Nephron (organoid): ENCODE data around the gene ACOX1.
A peak's percentile ranks its signal among the peaks of the same experiment; 100 is the strongest.
"Not testable (repeated sequence)": the region's sequence is repeated elsewhere in the genome, so short reads cannot be mapped to it uniquely, and the experiment has no call there.

ENCODE experiments used
- H3K27ac Mint-ChIP-seq, 3 experiments: 2 replicates each; pipeline ENCODE4 v1.8.0; 2020; ENCODE audit warnings: mixed read lengths in 3 of 3, mild to moderate bottlenecking in 2 of 3, moderate library complexity in 1 of 3
- H3K27me3 Mint-ChIP-seq: 2 replicates; pipeline ENCODE4 v1.8.0; 2021; ENCODE audit warnings: low read depth, mild to moderate bottlenecking, moderate library complexity, mixed read lengths
- H3K36me3 Mint-ChIP-seq: 2 replicates; pipeline ENCODE4 v1.8.0; 2020; ENCODE audit warnings: low read depth, mixed read lengths
- H3K4me1 Mint-ChIP-seq: 2 replicates; pipeline ENCODE4 v1.8.0; 2020; ENCODE audit warnings: mixed read lengths
- H3K4me3 Mint-ChIP-seq, 3 experiments: 2 replicates each; pipeline ENCODE4 v1.8.0; 2020; ENCODE audit warnings: mild to moderate bottlenecking in 3 of 3, mixed read lengths in 3 of 3, moderate library complexity in 2 of 3
- H3K9me3 Mint-ChIP-seq: 2 replicates; pipeline ENCODE4 v1.8.0; 2020; ENCODE audit warnings: mixed read lengths
- TF ChIP-seq, protein P1 (sequence below), 3 experiments: fragments of 200-600 bp; sonication (generic); IDR thresholded peaks; one replicate each; pipeline ENCODE4 v1.5.0; 2021; ENCODE audit warnings: antibody characterized with exemption in 3 of 3; ENCODE audit not compliant: unreplicated experiment in 3 of 3

The ACOX1 gene

DNA sequence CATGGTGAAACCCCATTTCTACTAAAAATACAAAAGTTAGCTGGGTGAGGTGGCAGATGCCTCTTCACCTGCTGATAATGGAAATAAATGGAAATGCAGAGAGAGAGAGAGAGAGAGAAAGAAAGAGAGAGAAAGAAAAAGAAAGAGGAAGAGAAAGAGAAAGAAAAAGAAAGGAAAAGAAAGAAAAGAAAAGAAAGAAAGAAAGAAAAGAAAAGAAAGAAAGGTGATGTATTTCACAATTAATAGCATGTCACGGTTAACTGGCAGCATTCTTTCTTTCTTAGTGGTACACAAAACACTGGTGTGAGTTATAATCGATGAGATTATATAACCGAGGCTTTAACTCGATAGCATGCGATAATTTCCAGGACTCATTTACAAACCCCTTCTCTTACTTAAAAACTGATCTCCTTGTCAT is 3.2 kb downstream of the ACOX1 start:
- H3K27me3 Mint-ChIP-seq = no peaks in the 10 kb centered on the region
- no peaks in the 10 kb centered on the region for H3K9me3 Mint-ChIP-seq
- H3K4me3 Mint-ChIP-seq = peak overlapping the region; percentile 48 to 67 (median 56)
- TF ChIP-seq, protein P1, sequence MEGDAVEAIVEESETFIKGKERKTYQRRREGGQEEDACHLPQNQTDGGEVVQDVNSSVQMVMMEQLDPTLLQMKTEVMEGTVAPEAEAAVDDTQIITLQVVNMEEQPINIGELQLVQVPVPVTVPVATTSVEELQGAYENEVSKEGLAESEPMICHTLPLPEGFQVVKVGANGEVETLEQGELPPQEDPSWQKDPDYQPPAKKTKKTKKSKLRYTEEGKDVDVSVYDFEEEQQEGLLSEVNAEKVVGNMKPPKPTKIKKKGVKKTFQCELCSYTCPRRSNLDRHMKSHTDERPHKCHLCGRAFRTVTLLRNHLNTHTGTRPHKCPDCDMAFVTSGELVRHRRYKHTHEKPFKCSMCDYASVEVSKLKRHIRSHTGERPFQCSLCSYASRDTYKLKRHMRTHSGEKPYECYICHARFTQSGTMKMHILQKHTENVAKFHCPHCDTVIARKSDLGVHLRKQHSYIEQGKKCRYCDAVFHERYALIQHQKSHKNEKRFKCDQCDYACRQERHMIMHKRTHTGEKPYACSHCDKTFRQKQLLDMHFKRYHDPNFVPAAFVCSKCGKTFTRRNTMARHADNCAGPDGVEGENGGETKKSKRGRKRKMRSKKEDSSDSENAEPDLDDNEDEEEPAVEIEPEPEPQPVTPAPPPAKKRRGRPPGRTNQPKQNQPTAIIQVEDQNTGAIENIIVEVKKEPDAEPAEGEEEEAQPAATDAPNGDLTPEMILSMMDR (IDR thresholded peaks at IDR 0.05; ENCODE audit: unreplicated experiment in 3 of 3) = no peak
- H3K36me3 Mint-ChIP-seq = peaks cover 48% of the 10 kb centered on the region
- peaks cover 40% of the 10 kb centered on the region for H3K4me1 Mint-ChIP-seq
- H3K27ac Mint-ChIP-seq = peak overlapping the region; percentile 1 to 62 (median 51)

DNA sequence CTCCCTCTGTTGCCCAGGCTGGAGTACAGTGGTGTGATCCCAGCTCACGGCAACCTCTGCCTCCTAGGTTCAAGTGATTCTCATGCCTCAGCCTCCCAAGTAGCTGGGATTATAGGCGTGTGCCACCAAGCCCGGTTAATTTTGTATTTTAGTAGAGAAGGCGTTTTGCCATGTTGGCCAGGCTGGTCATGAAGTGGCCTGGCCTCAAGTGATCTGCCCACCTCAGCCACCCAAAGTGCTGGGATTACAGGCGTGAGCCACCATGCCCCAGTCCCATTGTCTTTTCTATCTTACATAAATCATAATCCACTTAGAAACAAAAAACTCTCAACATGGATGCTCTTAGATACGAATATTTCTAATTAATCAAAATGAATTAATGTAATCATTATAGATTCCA is 3.8 kb downstream of the ACOX1 start:
- not testable (repeated sequence) for H3K27me3 Mint-ChIP-seq, H3K4me3 Mint-ChIP-seq, H3K27ac Mint-ChIP-seq, H3K9me3 Mint-ChIP-seq
- H3K36me3 Mint-ChIP-seq = peaks cover 54% of the 10 kb centered on the region
- peaks cover 36% of the 10 kb centered on the region for H3K4me1 Mint-ChIP-seq

- H3K36me3 Mint-ChIP-seq = peaks cover 49% of the 10 kb centered on the region
- TF ChIP-seq, protein P1 (IDR thresholded peaks at IDR 0.05; ENCODE audit: unreplicated experiment in 3 of 3) = no peak
- H3K9me3 Mint-ChIP-seq = no peaks in the 10 kb centered on the region
- no peak overlapping the region for H3K4me3 Mint-ChIP-seq
- no peak overlapping the region for H3K27ac Mint-ChIP-seq
- no peaks in the 10 kb centered on the region for H3K27me3 Mint-ChIP-seq
- peaks cover 9% of the 10 kb centered on the region for H3K4me1 Mint-ChIP-seq
Observed at GRCh38 chr17:75970626-75971025, 8.3 kb downstream of the ACOX1 start.

- no peak overlapping the region for H3K27ac Mint-ChIP-seq
- H3K4me3 Mint-ChIP-seq = no peak overlapping the region
- H3K27me3 Mint-ChIP-seq = no peaks in the 10 kb centered on the region
- peaks cover 7% of the 10 kb centered on the region for H3K4me1 Mint-ChIP-seq
- H3K9me3 Mint-ChIP-seq = no peaks in the 10 kb centered on the region
- TF ChIP-seq, protein P1 (IDR thresholded peaks at IDR 0.05; ENCODE audit: unreplicated experiment in 3 of 3) = no peak
- peaks cover 51% of the 10 kb centered on the region for H3K36me3 Mint-ChIP-seq
Observed at GRCh38 chr17:75970011-75970523, 8.9 kb downstream of the ACOX1 start.

- H3K36me3 Mint-ChIP-seq = peaks cover 51% of the 10 kb centered on the region
Observed at GRCh38 chr17:75969044-75969443, 9.9 kb downstream of the ACOX1 start.

DNA sequence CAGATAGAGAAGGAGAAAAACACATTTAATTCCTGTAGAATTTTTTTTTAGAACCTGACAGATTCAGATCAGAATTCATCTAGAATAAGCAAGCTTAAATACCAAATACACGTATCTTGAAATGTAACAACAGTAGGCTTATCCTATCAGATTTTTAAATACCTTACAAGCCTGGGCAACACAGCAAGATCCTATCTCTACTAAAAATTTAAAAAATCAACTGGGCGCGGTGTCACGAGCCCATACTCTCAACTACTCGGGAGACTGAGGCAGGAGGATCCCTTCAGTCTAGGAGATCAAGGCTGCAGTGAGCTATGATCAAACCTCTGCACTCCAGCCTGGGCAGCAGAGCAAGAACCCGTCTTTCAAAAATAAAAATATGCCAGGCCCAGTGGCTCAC is 13.5 kb downstream of the ACOX1 start:
- H3K9me3 Mint-ChIP-seq = no peaks in the 10 kb centered on the region
- H3K27me3 Mint-ChIP-seq = no peaks in the 10 kb centered on the region
- no peak overlapping the region for H3K27ac Mint-ChIP-seq
- H3K4me1 Mint-ChIP-seq = no peaks in the 10 kb centered on the region
- TF ChIP-seq, protein P1 (IDR thresholded peaks at IDR 0.05; ENCODE audit: unreplicated experiment in 3 of 3) = no peak
- H3K36me3 Mint-ChIP-seq = peaks cover 34% of the 10 kb centered on the region
- no peak overlapping the region for H3K4me3 Mint-ChIP-seq

More at GRCh38 chr17:75969044-75969443, 9.9 kb downstream of the ACOX1 start:
- not testable (repeated sequence) for H3K4me1 Mint-ChIP-seq, H3K27ac Mint-ChIP-seq, H3K4me3 Mint-ChIP-seq, H3K9me3 Mint-ChIP-seq, H3K27me3 Mint-ChIP-seq

GRCh38 chr17:75959839-75960511 is 19.0 kb downstream of the ACOX1 start:
- Mint-ChIP-seq H3K36me3 (peaks cover 40% of the 10 kb centered on the region), H3K27ac (no peak overlapping the region), H3K27me3 (no peaks in the 10 kb centered on the region), H3K4me1 (peaks cover 5% of the 10 kb centered on the region), H3K4me3 (no peak overlapping the region), H3K9me3 (no peaks in the 10 kb centered on the region)
- TF ChIP-seq, protein P1 (IDR thresholded peaks at IDR 0.05; ENCODE audit: unreplicated experiment in 3 of 3) = no peak
